Brain microvascular endothelial cell (primary cell): ENCODE measurements around the gene PTGER2.

ENCODE experiments used
- DNase-seq: peaks from one replicate; pipeline ENCODE4 v3.0.0-alpha.2; 2020
- H3K27ac ChIP-seq: fragments of 250-450 bp; sonication (Bioruptor Pico); 2 replicates; pipeline ENCODE4 v1.5.1; 2020; ENCODE audit warnings: mild to moderate bottlenecking, moderate library complexity
- H3K27me3 ChIP-seq: fragments of 250-450 bp; sonication (Bioruptor Pico); replicated peaks from 2 replicates; pipeline ENCODE4 v1.5.1; 2020; ENCODE audit warnings: mild to moderate bottlenecking
- H3K36me3 ChIP-seq: fragments of 250-450 bp; sonication (Bioruptor Pico); replicated peaks from 2 replicates; pipeline ENCODE4 v1.5.1; 2020; ENCODE audit warnings: mild to moderate bottlenecking
- H3K4me3 ChIP-seq: 2 replicates; pipeline ENCODE4 v1.5.1; 2011; ENCODE audit warnings: low read depth, mild to moderate bottlenecking, control low read depth, low read length, moderate library complexity
- CTCF ChIP-seq: IDR thresholded peaks from 2 replicates; pipeline ENCODE4 v1.5.1; 2011; ENCODE audit warnings: low read depth, mild to moderate bottlenecking, moderate library complexity, low read length, control low read depth, inconsistent platforms; ENCODE audit errors: missing control alignments
- in situ Hi-C: cut with HindIII; loops from 2 replicates; pipeline ENCODE4 v1.10.0; 2017; ENCODE audit warnings: low sequenced_read_pairs, low pct_ligation_motif_present

Gene PTGER2

GRCh38 chr14:52352061-52352491 lies 38.0 kb downstream of the PTGER2 start:
- Histone ChIP-seq H3K36me3 (no peaks in the 10 kb centered on the region), H3K27ac (peak overlapping the region; percentile 46), H3K4me3 (no peak overlapping the region), H3K27me3 (no peaks in the 10 kb centered on the region)
- no peak for TF ChIP-seq CTCF
- DNase-seq: no peak
- in situ Hi-C loops: no loop called here

DNA sequence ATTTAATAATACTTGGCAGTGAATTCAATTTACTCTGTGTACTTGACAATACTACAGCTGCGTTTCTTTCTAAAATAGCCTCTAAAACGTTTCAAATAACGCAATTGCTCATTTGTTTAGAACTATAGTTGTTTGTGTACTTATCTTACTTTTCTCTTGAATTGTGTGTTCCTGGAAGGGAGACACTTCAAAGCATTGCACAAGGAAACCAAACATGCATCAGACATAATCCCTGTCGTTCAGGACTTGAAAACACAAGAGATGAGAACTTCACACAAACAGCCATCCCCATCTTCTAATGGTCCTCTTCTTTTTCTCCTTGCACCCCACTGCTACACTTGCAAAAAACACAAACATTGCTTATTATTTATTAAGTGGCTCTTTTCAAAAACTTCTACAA lies 38.5 kb downstream of the PTGER2 start:
- in situ Hi-C loops: no loop called here
- Histone ChIP-seq H3K36me3 (no peaks in the 10 kb centered on the region), H3K27ac (no peak overlapping the region), H3K27me3 (no peaks in the 10 kb centered on the region), H3K4me3 (no peak overlapping the region)
- no peak for DNase-seq
- no peak for TF ChIP-seq CTCF

DNA sequence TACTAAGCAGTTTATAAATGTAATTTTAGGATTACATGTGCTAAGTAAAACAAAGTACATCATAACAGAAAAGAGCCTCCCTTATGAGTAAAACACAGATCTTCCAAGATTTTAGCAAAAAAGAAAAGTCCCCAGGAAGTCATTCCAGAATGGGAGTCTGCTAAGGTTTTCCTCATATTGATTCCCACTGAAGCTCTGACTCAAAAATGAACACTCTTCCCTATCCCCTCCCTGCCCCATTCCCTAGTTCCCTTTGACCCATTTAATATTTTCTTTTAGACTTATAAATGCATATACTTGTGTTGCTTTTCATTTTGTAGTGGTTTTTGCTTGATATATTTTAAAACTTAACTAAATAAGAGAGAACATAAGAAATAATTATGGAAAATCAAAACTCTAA lies 40.1 kb downstream of the PTGER2 start:
- DNase-seq: no peak
- no peaks in the 10 kb centered on the region for H3K36me3 ChIP-seq
- H3K27ac ChIP-seq: peak overlapping the region; percentile 84
- no peak overlapping the region for H3K4me3 ChIP-seq
- no peak for TF ChIP-seq CTCF
- in situ Hi-C loops: no loop called here
- H3K27me3 ChIP-seq: no peaks in the 10 kb centered on the region

DNA sequence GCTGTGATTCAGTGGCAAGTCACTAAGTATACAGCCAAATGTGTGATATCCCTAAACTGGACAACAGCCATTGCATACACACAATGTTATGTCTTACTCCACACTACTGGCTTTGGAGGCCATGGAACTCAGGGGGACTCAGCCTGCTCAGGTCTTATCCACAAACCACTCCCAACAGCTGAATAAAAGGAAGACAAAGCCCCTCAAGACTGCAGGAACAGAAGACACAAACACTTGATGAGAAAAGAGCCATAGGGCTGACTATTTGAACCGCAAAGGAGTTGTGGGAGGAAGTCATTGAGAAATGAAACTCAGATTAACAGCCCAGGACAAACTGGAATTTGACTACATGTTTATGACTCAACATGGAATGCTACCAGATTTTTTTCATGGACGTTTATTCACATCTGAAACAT lies 40.9 kb downstream of the PTGER2 start:
- peak; percentile 79 for DNase-seq
- Histone ChIP-seq H3K27me3 (no peaks in the 10 kb centered on the region), H3K27ac (peak overlapping the region; percentile 84), H3K36me3 (no peaks in the 10 kb centered on the region), H3K4me3 (no peak overlapping the region)
- in situ Hi-C loops: no loop called here
- TF ChIP-seq CTCF: no peak

GRCh38 chr14:52355526-52355925 lies 41.4 kb downstream of the PTGER2 start:
- in situ Hi-C loops: no loop called here
- no peak for TF ChIP-seq CTCF
- Histone ChIP-seq H3K36me3 (no peaks in the 10 kb centered on the region), H3K4me3 (no peak overlapping the region), H3K27me3 (no peaks in the 10 kb centered on the region), H3K27ac (peak overlapping the region; percentile 84)
- no peak for DNase-seq

DNA sequence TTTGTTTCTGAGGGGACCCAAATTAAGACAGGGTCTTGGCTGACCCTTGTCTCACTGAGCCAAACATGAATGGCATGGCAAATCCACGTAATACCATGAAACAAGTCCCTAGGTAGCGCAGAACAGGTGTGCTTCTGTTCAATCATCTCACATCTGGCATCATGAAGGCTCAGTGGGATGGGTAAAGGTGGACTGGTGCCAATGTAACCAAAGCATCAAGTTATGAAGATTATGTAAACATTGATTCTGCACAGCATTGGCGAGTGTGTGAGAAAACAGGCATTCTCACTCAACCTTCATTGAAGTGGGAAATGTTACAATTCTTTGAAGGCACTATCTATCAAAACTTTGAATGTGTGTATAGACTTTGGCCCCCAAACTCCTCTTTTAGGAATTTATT lies 41.9 kb downstream of the PTGER2 start:
- TF ChIP-seq CTCF: no peak
- H3K4me3 ChIP-seq: no peak overlapping the region
- DNase-seq: peak; percentile 43
- H3K27me3 ChIP-seq: no peaks in the 10 kb centered on the region
- peak overlapping the region; percentile 84 for H3K27ac ChIP-seq
- no peaks in the 10 kb centered on the region for H3K36me3 ChIP-seq
- in situ Hi-C loops: no loop called here
